ENCODE results near the gene CALU. TPM values are rescaled to one million over a fixed set of nuclear protein-coding genes. Genes with fewer than 3 reads are reported as not detected.
A peak's percentile ranks its signal among the peaks of the same experiment; 100 is the strongest.

CALU gene
- polyA plus RNA-seq, 3 donors = 13.8 to 44.0 (median 33.2) TPM

- peaks cover 15 to 42% of the 10 kb centered on the region in 2 donors for H3K27me3 ChIP-seq (ENCODE audit: control insufficient read depth in 2 of 2, insufficient read depth in 2 of 2, low read length in 2 of 2)
- intact Hi-C loops (cut with micrococcal nuclease) = no loop called here
- H3K79me2 ChIP-seq (ENCODE audit: insufficient read depth, low read length) = no peaks in the 10 kb centered on the region
- no peaks in the 10 kb centered on the region for H3K9me3 ChIP-seq (replicated peaks in 1 of 2; ENCODE audit: control insufficient read depth in 1 of 2, insufficient read depth in 1 of 2, low read length in 2 of 2)
- peaks cover 35 to 53% (median 45%) of the 10 kb centered on the region in 3 donors for H3K27me3 Mint-ChIP-seq (ENCODE audit: low read depth in 3 of 3)
- no peak within 1 kb of the TSS for H3K27ac Mint-ChIP-seq
- H3K27ac ChIP-seq (ENCODE audit: low read depth in 1 of 2, low read length in 2 of 2) = no peak within 1 kb of the TSS
- peaks cover 19 to 21% of the 10 kb centered on the region in 2 donors for H3K4me1 ChIP-seq (ENCODE audit: control insufficient read depth in 1 of 2, insufficient read depth in 2 of 2, low read length in 2 of 2)
- no peak for TF ChIP-seq CTCF (IDR thresholded peaks at IDR 0.05)
- DNase-seq = peak; percentile 46 to 50 (median 49)
- H3K9ac ChIP-seq (ENCODE audit: insufficient read depth, low read length, poor library complexity, severe bottlenecking) = peak within 1 kb of the TSS; percentile 57
- peaks cover 0 to 8% (median 2%) of the 10 kb centered on the region in 7 donors for H3K9me3 Mint-ChIP-seq
- peaks cover 0 to 4% of the 10 kb centered on the region in 2 donors for H3K36me3 Mint-ChIP-seq
- H3K4me2 ChIP-seq (replicated peaks; ENCODE audit: extremely low read depth, low read length, poor library complexity, severe bottlenecking) = peak within 1 kb of the TSS; percentile 82
- H3K4me3 ChIP-seq (replicated peaks in 1 of 3; ENCODE audit: low read depth in 2 of 3, low read length in 3 of 3) = peak within 1 kb of the TSS; percentile 74 to 88 (median 81)
- no peaks in the 10 kb centered on the region for H3K36me3 ChIP-seq (replicated peaks in 1 of 2; ENCODE audit: control insufficient read depth in 1 of 2, insufficient read depth in 2 of 2, low read length in 2 of 2)
- peaks cover 19% of the 10 kb centered on the region for H3K4me1 Mint-ChIP-seq
- peak within 1 kb of the TSS; percentile 84 to 87 for H3K4me3 Mint-ChIP-seq
- WGBS (ENCODE audit: insufficient coverage) = 0% methylated on average over 53 of the region's 80 CpGs
- H4K20me1 ChIP-seq (ENCODE audit: insufficient read depth, low read length) = no peaks in the 10 kb centered on the region
- H2AFZ ChIP-seq (ENCODE audit: insufficient read depth, low read depth, low read length, poor library complexity, severe bottlenecking) = peak within 1 kb of the TSS; percentile 84
Measured at GRCh38 chr7:128791121-128791971, 52.2 kb downstream of the CALU start, which contains the start of gene CCDC136. TSS of gene CCDC136 (plus strand) at chr7:128791968. CDS start at chr7:128792412, 444 bp downstream.

- peak overlapping the region; percentile 61 to 88 (median 81) for H3K4me3 ChIP-seq (replicated peaks in 1 of 3; ENCODE audit: low read depth in 2 of 3, low read length in 3 of 3)
- H3K4me2 ChIP-seq (replicated peaks; ENCODE audit: extremely low read depth, low read length, poor library complexity, severe bottlenecking) = peak overlapping the region; percentile 82
Measured at GRCh38 chr7:128791972-128792327, 52.8 kb downstream of the CALU start.

More at GRCh38 chr7:128791972-128792327, 52.8 kb downstream of the CALU start:
- Mint-ChIP-seq H3K36me3 (peaks cover 0 to 4% of the 10 kb centered on the region in 2 donors), H3K4me3 (peak overlapping the region; percentile 84 to 87), H3K27me3 (ENCODE audit: low read depth in 3 of 3) (peaks cover 31 to 49% (median 45%) of the 10 kb centered on the region in 3 donors), H3K4me1 (peaks cover 19% of the 10 kb centered on the region), H3K9me3 (peaks cover 0 to 8% (median 2%) of the 10 kb centered on the region in 7 donors), H3K27ac (no peak overlapping the region)
- H3K9me3 ChIP-seq (replicated peaks in 1 of 2; ENCODE audit: control insufficient read depth in 1 of 2, insufficient read depth in 1 of 2, low read length in 2 of 2) = no peaks in the 10 kb centered on the region
- TF ChIP-seq CTCF (IDR thresholded peaks at IDR 0.05) = no peak
- DNase-seq = no peak
- H3K9ac ChIP-seq (ENCODE audit: insufficient read depth, low read length, poor library complexity, severe bottlenecking) = peak overlapping the region; percentile 57
- H3K4me1 ChIP-seq (ENCODE audit: control insufficient read depth in 1 of 2, insufficient read depth in 2 of 2, low read length in 2 of 2) = peaks cover 19 to 21% of the 10 kb centered on the region in 2 donors
- no peaks in the 10 kb centered on the region for H3K79me2 ChIP-seq (ENCODE audit: insufficient read depth, low read length)
- no peaks in the 10 kb centered on the region for H3K36me3 ChIP-seq (replicated peaks in 1 of 2; ENCODE audit: control insufficient read depth in 1 of 2, insufficient read depth in 2 of 2, low read length in 2 of 2)
- H3K27ac ChIP-seq (ENCODE audit: low read depth in 1 of 2, low read length in 2 of 2) = no peak overlapping the region
- H3K27me3 ChIP-seq (ENCODE audit: control insufficient read depth in 2 of 2, insufficient read depth in 2 of 2, low read length in 2 of 2) = peaks cover 15 to 42% of the 10 kb centered on the region in 2 donors
- peak overlapping the region; percentile 84 for H2AFZ ChIP-seq (ENCODE audit: insufficient read depth, low read depth, low read length, poor library complexity, severe bottlenecking)
- H4K20me1 ChIP-seq (ENCODE audit: insufficient read depth, low read length) = no peaks in the 10 kb centered on the region
- no CpG with 5 or more reads among the region's 9 CpGs for WGBS (ENCODE audit: insufficient coverage)
- intact Hi-C loops (cut with micrococcal nuclease) = no loop called here

Data from CD14-positive monocyte (primary cell).